SU-DHL-6 (cell line): ENCODE data around the gene TSPAN17.

Experiments used
- CTCF ChIP-seq: fragments of 200-600 bp; sonication (generic); IDR thresholded peaks from one replicate; pipeline ENCODE4 v1.5.1; 2017; ENCODE audit warnings: antibody characterized with exemption, mild to moderate bottlenecking, low read length, moderate library complexity; ENCODE audit not compliant: insufficient read depth, poor library complexity, severe bottlenecking
- EZH2phosphoT487 ChIP-seq: fragments of 200-600 bp; sonication (generic), shearing (Covaris generic); conservative IDR thresholded peaks from 2 replicates; pipeline ENCODE4 v1.6.1; 2018; ENCODE audit warnings: mild to moderate bottlenecking, antibody characterized with exemption, low read length, moderate library complexity, mixed read lengths

DNA sequence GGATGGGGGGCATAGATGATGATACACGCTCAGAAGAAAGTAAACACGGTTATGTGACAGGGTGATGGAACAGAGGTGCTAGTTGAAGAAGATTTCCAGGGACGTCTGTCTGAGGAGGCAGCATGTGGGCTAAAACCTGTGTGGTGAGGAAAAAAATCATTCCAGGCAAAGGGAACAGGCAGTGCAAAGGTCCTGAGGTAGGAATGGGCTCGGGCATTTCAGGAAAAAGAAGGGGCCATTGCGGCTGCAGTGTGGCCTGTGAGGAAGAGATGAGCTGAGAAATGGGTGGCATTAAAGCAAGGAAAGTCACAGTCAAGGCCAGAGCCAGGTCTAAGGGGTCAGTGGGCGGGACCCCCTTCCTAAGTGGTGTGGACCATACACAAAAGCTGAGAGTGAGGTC lies 18.2 kb downstream of the TSPAN17 start:
- TF ChIP-seq CTCF (no peak), EZH2phosphoT487 (no peak)
